ENCODE measurements around the gene NOX1.
"Not testable (repeated sequence)": the region's sequence is repeated elsewhere in the genome, so short reads cannot be mapped to it uniquely, and the experiment has no call there.

Gene NOX1

GRCh38 chrX:100850317-100850716, 23.8 kb downstream of the NOX1 start:
- no peak for DNase-seq
- Mint-ChIP-seq H3K4me3 (no peak overlapping the region), H3K4me1 (no peaks in the 10 kb centered on the region), H3K27me3 (no peaks in the 10 kb centered on the region), H3K9me3 (no peaks in the 10 kb centered on the region), H3K27ac (no peak overlapping the region)
- no peak for ATAC-seq

- Mint-ChIP-seq H3K27ac (peak overlapping the region in 1 of 2 donors; percentile 33), H3K4me3 (no peak overlapping the region), H3K9me3 (no peaks in the 10 kb centered on the region), H3K27me3 (no peaks in the 10 kb centered on the region), H3K4me1 (peaks cover 31% of the 10 kb centered on the region)
- no peak for DNase-seq
- ATAC-seq: peak; percentile 37
Measured at GRCh38 chrX:100831219-100831946, 42.8 kb downstream of the NOX1 start.

GRCh38 chrX:100830547-100830946, 43.6 kb downstream of the NOX1 start:
- Mint-ChIP-seq H3K4me1 (peaks cover 31% of the 10 kb centered on the region), H3K27me3 (no peaks in the 10 kb centered on the region), H3K4me3 (peak overlapping the region; percentile 59 to 72), H3K27ac (peak overlapping the region in 1 of 2 donors; percentile 98), H3K9me3 (no peaks in the 10 kb centered on the region)
- ATAC-seq (no peak), DNase-seq (no peak)

- peak overlapping the region; percentile 88 to 98 for H3K27ac Mint-ChIP-seq
- H3K4me3 Mint-ChIP-seq: peak overlapping the region; percentile 64 to 65
- H3K27me3 Mint-ChIP-seq: no peaks in the 10 kb centered on the region
- no peak for DNase-seq
- H3K9me3 Mint-ChIP-seq: no peaks in the 10 kb centered on the region
- peaks cover 31% of the 10 kb centered on the region for H3K4me1 Mint-ChIP-seq
- peak; percentile 29 for ATAC-seq
Measured at GRCh38 chrX:100830143-100830542, 44.0 kb downstream of the NOX1 start.

GRCh38 chrX:100829730-100830129, 44.4 kb downstream of the NOX1 start:
- peak; percentile 93 for ATAC-seq
- H3K9me3 Mint-ChIP-seq: no peaks in the 10 kb centered on the region
- peak overlapping the region; percentile 88 to 98 for H3K27ac Mint-ChIP-seq
- H3K27me3 Mint-ChIP-seq: no peaks in the 10 kb centered on the region
- DNase-seq: peak; percentile 3 to 33
- peaks cover 31% of the 10 kb centered on the region for H3K4me1 Mint-ChIP-seq
- H3K4me3 Mint-ChIP-seq: peak overlapping the region; percentile 64 to 65

DNA sequence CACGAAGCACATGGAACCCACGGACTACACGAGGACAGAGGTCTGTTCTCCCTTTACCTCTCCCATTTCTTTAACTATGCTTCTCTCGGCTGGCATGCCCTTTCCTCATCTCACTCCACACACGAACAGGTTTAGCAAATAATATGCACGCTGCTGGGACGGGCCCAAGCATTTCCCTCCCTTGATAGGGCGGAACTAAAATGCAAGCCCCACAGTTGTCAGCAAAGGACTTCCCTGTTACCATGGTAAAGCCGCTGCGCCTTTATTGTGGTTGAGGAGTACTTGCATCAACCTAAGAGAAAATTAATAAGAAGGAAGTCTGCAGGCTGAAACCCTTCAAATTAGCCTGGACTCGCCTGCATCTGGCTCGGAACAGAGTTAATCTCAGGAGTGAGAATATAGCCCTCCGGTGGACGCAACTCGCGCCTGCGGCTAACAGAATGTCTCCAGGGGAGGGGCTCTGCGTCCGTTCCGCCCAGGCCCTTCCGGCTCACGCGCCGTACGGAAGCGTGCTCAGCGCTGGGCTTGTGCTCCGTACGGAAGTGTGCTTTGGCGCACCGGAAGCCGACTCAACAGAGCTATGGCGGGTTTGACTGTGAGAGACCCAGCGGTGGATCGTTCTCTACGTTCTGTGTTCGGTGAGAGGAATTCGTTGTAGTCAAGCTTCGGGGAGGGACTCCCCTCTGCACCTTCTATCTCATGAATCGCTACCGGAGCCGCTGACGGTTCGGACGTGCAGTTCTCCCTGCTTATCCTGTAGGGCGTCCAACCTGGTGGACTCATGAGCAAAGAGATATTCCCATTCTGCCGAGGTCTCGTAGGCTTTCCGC, 54.1 kb downstream of the NOX1 start, which contains the start of gene CSTF2:
CSTF2 (plus strand) TSS at position 555 of the 830 bp plus-strand sequence; CDS start at position 581, 26 bp downstream.
- H3K4me1 Mint-ChIP-seq: peaks cover 8% of the 10 kb centered on the region
- DNase-seq (peak; percentile 70 to 84), ATAC-seq (peak; percentile 99)
- peaks cover 3% of the 10 kb centered on the region for H3K27me3 Mint-ChIP-seq
- H3K27ac Mint-ChIP-seq: peak within 1 kb of the TSS; percentile 75 to 95
- H3K9me3 Mint-ChIP-seq: no peaks in the 10 kb centered on the region
- H3K4me3 Mint-ChIP-seq: peak within 1 kb of the TSS; percentile 88 to 92

- H3K4me1 Mint-ChIP-seq: peaks cover 8% of the 10 kb centered on the region
- DNase-seq (no peak), ATAC-seq (no peak)
- peak overlapping the region; percentile 88 to 92 for H3K4me3 Mint-ChIP-seq
- H3K27me3 Mint-ChIP-seq: peaks cover 9% of the 10 kb centered on the region
- H3K9me3 Mint-ChIP-seq: no peaks in the 10 kb centered on the region
- peak overlapping the region; percentile 75 to 95 for H3K27ac Mint-ChIP-seq
Measured at GRCh38 chrX:100819534-100819836, 54.7 kb downstream of the NOX1 start.

DNA sequence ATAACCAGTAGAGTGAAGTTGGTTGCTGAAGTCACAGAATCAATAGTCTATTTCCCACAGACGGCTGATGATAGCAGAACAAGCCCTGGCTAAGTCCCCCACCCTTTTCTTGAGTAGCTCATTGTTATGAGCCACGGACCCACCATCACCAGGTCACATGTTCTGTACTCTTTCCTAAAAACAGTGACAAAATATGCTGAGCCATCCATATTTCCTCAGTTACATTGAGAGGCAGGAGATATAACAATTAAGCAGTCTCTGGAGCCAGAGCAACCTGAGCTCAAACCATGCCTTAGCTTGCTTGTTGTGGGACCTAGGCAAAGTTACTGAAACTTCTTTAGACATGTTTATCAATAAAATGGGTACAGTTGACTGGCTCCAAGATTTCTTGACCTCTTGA, 56.8 kb downstream of the NOX1 start:
- no peaks in the 10 kb centered on the region for H3K9me3 Mint-ChIP-seq
- peaks cover 8% of the 10 kb centered on the region for H3K4me1 Mint-ChIP-seq
- peaks cover 22% of the 10 kb centered on the region for H3K27me3 Mint-ChIP-seq
- ATAC-seq (no peak), DNase-seq (no peak)
- H3K27ac Mint-ChIP-seq: no peak overlapping the region
- H3K4me3 Mint-ChIP-seq: no peak overlapping the region

DNA sequence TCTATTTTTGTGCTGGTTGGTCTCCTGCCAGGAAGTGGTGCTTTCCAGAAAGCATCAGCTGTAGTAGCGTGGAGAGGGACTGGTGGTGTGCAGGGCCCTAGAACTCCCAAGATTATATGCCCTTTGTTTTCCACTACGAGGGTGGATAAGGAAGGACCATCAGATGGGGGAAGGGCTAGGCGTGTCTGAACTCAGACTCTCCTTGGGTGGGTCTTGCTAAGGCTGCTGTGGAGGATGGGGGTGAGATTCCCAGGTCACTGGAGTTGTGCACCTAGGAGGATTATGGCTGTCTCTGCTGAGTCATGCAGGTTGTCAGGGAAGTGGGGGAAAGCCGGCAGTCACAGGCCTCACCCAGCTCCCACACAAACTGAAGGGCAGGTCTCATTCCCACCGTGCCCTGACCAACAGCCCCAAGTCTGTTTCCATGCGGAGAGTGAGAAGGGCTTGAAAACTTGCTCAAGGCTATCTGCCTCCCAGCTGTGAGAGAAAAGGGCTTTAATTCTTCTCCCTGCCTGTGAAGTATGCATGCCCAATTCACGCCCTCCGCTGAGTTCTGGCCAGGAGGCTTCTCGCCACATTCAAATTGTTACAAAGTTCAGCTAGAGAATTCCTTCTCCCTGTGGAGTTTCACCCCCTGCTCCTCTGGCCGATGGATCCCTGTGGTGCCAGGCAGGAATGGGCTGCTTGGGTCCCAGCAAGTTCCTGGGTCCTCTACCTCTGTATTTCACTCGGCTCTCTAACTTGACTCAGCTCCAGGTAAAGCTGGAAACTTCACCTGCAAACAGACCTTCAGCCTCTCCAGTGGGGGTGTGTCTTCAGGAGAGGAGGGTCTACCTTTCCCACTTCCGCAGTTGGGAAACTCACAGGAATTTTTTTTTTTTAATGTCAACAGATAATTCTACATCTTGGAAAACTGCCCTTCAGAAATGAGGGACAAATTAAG, 61.7 kb downstream of the NOX1 start:
- Mint-ChIP-seq H3K27me3 (peaks cover 66% of the 10 kb centered on the region), H3K27ac (no peak overlapping the region)

GRCh38 chrX:100808265-100808664, 65.9 kb downstream of the NOX1 start:
- H3K27ac Mint-ChIP-seq, DNase-seq, ATAC-seq, H3K4me3 Mint-ChIP-seq, H3K4me1 Mint-ChIP-seq: not testable (repeated sequence)
- Mint-ChIP-seq H3K9me3 (peaks cover 10 to 39% of the 10 kb centered on the region in 2 donors), H3K27me3 (peaks cover 67% of the 10 kb centered on the region)

More for the DNA sequence above, 61.7 kb downstream of the NOX1 start:
- DNase-seq: no peak
- no peak for ATAC-seq
- no peaks in the 10 kb centered on the region for H3K4me1 Mint-ChIP-seq
- H3K9me3 Mint-ChIP-seq: peaks cover 10 to 19% of the 10 kb centered on the region in 2 donors
- no peak overlapping the region for H3K4me3 Mint-ChIP-seq

- Mint-ChIP-seq H3K27me3 (peaks cover 57% of the 10 kb centered on the region), H3K9me3 (peaks cover 5 to 39% of the 10 kb centered on the region in 2 donors), H3K27ac (no peak overlapping the region), H3K4me1 (no peaks in the 10 kb centered on the region), H3K4me3 (no peak overlapping the region)
- no peak for ATAC-seq
- no peak for DNase-seq
Measured at GRCh38 chrX:100804780-100805179, 69.4 kb downstream of the NOX1 start.

DNA sequence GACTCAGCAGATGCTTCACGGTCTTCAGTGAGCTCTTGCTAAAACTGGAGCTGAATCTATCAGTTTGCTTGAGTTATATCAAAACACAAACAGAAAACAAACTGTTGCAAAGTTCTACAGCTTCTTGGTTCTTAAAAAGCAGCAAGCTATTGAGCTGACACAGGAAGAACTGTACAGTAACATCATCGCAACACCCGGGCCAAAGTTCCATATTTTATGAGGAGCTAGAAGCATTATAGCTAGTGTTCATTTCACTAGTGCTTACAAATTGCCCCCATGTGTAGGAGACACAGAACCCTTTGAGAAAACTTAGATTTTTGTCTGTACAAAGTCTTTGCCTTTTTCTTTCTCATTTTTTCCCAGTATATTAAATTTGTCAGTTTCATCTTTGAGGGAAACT, 71.3 kb downstream of the NOX1 start:
- Mint-ChIP-seq H3K27me3 (peaks cover 38% of the 10 kb centered on the region), H3K4me3 (no peak overlapping the region), H3K4me1 (no peaks in the 10 kb centered on the region), H3K9me3 (peaks cover 0 to 24% of the 10 kb centered on the region in 2 donors), H3K27ac (no peak overlapping the region)
- DNase-seq: no peak
- no peak for ATAC-seq

DNA sequence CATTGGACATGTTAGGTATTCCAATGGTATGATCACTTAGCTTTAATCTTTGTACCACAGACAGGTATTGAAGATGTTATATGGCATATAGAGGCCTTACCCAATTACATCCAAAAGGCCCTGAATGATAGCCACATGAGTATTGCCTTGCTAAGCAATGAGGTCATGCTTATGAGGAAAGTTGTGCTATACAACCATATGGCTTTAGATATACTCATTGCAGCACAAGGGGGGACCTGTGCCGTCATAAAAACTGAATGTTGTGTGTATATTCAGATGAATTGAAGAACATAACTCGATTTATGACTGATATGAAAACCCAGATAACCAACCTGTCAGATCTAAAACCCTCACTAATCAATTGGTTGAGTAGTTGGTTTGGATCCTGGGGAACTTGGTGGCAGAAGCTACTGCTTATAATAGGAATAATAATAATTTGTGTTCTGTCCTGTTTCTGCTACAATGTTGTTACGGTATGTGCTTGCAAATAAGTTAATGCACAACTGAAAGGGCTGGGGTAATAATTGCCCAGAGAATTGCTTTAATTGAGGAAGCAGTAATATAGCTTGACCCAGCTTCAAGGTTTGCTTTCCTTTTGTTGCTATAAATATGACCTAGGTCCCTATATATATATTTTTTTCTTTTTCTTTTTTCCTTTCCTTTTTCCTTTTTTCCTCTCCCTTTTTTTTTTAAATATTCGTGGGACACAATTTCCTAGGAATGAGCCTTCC, 75.5 kb downstream of the NOX1 start:
- Mint-ChIP-seq H3K4me1 (no peaks in the 10 kb centered on the region), H3K27ac (no peak overlapping the region), H3K4me3 (no peak overlapping the region), H3K9me3 (no peaks in the 10 kb centered on the region), H3K27me3 (peaks cover 19% of the 10 kb centered on the region)
- no peak for ATAC-seq
- DNase-seq: no peak

DNA sequence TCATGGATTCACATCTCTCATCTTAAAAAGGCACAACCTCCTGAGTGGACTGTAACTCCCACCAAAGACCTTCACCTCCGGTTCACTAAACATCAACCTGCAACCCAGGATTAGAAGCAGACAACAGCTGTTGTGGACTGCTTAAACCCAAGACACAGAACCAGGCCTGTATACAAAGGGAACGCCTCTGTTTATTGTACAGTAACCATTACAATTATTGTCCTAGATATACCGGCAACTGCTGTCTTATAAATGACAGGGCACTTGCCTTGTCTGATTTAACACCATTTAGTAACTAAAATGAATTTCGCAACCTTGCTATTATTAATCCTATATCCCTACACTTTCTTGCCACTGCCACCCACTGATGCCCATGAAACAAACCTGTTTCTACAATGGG, 76.8 kb downstream of the NOX1 start:
- no peak for ATAC-seq
- Mint-ChIP-seq H3K9me3 (no peaks in the 10 kb centered on the region), H3K27ac (peak overlapping the region in 1 of 2 donors; percentile 43), H3K4me1 (no peaks in the 10 kb centered on the region), H3K27me3 (peaks cover 12% of the 10 kb centered on the region), H3K4me3 (no peak overlapping the region)
- DNase-seq: no peak

DNA sequence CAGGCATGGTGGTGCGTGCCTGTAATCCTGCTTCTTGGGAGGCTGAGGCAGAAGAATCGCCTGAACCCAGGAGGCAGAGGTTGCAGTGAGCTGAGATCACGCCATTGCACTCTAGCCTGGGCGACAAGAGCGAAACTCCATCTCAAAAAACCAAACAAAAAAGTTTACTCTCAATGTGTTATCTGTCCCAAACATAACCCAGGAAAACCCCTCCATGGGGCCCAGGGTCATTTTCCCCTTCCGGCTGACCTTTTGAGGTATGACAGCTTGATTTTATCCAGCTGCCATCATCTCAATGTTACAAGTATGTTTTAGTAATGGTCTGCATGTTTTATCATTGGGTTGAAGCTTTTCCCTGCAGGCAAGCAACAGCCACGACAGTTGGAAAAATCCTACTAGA, 77.8 kb downstream of the NOX1 start:
- H3K4me1 Mint-ChIP-seq, ATAC-seq, H3K27me3 Mint-ChIP-seq, DNase-seq, H3K27ac Mint-ChIP-seq, H3K9me3 Mint-ChIP-seq, H3K4me3 Mint-ChIP-seq: not testable (repeated sequence)

Measured in stimulated activated naive CD8-positive, alpha-beta T cell treated with anti-CD3 and anti-CD28 coated beads, Interleukin-15, amount 100 ng/mL, for 72 hours (primary cell).